AG09309 (cell line): ENCODE data around the gene STIM1.

Experiments used
- DNase-seq: peaks from one replicate; pipeline ENCODE4 v3.0.0-alpha.2; 2010; ENCODE audit warnings: low read depth
- H3K4me3 ChIP-seq: 2 replicates; pipeline ENCODE4 v1.5.1; 2011; ENCODE audit warnings: mild to moderate bottlenecking, low read depth, low read length, moderate library complexity; ENCODE audit not compliant: control insufficient read depth
- TF ChIP-seq, protein P1 (sequence below): IDR thresholded peaks from 2 replicates; pipeline ENCODE4 v1.5.1; 2011; ENCODE audit warnings: mild to moderate bottlenecking, low read depth, low read length, inconsistent platforms; ENCODE audit not compliant: insufficient read depth, control insufficient read depth; ENCODE audit errors: missing control alignments

Gene STIM1

DNA sequence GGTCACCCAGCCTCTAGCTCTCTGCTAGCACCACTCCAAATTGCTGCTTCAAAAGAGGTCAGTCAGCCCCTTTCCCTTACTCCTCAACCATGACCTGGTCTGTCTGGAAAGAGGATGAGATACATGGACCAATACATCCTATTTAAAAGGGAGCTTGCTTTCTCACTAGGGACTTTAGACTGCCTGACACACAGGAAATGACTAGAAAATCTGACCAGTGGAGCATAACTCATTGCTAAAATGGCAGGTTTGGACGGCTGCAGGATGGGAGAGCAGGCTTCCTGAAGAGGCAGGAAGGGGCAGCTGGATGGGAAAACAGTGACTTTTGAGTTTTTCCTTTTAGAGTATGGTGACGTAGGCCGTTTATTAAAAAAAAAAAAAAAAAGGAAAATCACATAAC, 25.3 kb downstream of the STIM1 start:
- no peak for DNase-seq
- no peak overlapping the region for H3K4me3 ChIP-seq
- TF ChIP-seq, protein P1, sequence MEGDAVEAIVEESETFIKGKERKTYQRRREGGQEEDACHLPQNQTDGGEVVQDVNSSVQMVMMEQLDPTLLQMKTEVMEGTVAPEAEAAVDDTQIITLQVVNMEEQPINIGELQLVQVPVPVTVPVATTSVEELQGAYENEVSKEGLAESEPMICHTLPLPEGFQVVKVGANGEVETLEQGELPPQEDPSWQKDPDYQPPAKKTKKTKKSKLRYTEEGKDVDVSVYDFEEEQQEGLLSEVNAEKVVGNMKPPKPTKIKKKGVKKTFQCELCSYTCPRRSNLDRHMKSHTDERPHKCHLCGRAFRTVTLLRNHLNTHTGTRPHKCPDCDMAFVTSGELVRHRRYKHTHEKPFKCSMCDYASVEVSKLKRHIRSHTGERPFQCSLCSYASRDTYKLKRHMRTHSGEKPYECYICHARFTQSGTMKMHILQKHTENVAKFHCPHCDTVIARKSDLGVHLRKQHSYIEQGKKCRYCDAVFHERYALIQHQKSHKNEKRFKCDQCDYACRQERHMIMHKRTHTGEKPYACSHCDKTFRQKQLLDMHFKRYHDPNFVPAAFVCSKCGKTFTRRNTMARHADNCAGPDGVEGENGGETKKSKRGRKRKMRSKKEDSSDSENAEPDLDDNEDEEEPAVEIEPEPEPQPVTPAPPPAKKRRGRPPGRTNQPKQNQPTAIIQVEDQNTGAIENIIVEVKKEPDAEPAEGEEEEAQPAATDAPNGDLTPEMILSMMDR, result no peak

DNA sequence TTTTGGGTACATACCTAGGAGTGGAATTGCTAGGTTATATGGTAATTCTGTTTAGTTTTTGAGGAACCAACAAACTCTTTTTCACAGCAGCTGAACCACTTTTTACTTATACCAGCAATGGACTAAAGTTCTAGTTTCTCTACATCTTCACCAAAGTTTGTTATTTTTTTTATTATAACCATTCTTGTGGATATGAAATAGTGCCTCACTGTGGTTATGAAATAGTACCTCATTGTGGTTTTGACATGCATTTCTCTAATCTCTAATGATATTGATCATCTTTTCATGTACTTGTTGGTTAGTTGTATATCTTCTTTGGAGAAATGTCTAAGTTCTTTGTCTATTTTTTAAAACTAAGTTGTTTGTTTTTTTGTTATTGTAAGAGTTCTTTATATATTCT, 27.2 kb downstream of the STIM1 start:
- TF ChIP-seq, protein P1, result no peak

DNA sequence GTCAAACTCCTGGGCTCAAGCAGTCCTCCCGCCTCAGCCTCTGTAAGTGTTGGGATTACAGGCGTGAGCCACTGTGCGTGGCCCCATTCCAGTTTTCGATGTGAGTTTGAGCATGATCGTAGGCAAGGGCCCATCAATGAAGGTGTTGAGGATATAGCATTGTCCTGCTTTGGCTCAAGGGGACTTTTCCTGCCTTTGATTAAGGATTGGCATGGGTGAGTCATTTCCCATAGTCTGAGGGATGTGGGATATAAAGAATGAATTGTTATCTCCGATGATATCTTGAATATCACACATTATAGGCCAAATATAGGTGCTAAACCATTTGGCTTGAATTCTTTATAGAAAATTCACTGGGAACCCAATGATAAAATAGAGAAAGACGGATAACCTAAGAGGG, 30.4 kb downstream of the STIM1 start:
- H3K4me3 ChIP-seq, result no peak overlapping the region
- TF ChIP-seq, protein P1, result no peak
- no peak for DNase-seq

More for the DNA sequence above, 27.2 kb downstream of the STIM1 start:
- no peak overlapping the region for H3K4me3 ChIP-seq
- no peak for DNase-seq

DNA sequence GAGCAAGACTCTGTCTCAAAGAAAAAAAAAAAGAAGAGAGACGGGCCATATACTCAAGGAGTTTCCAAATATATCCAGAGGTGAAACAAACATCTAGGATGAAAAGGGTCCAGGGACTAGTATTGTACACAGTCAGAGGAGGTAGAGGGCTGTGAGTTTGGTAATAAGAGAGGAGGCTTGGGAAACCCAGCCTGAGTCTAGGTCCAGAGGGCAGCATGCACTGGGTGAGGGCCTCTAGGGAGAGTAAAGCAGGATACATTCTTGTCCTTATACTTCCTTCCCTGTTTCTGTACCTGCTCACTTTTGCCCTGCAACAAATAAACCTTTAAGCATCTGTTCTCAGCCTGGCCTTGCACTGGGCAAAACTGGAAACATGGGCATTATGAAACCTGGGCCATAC, 31.5 kb downstream of the STIM1 start:
- no peak overlapping the region for H3K4me3 ChIP-seq
- DNase-seq, result no peak
- TF ChIP-seq, protein P1, result no peak

DNA sequence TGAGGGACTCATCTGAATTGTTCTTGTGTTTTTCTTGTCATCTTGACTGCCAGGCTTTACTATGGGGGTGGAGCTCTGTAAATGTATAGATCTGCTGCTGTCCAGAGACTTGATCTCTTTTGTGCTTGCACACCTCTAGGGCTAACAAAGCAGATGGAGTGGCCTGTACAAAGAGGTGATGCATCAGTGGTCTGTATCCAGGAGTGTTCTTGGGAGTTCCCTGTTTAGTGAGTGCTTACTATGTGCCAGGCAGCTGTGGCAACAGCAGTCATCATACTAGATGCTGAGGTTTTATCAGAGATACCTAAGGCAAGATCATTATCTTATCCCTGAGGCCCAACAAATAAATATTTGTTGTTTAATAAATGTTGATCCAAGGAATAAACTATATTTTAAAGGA, 33.4 kb downstream of the STIM1 start:
- TF ChIP-seq, protein P1, result no peak
- no peak for DNase-seq
- no peak overlapping the region for H3K4me3 ChIP-seq

DNA sequence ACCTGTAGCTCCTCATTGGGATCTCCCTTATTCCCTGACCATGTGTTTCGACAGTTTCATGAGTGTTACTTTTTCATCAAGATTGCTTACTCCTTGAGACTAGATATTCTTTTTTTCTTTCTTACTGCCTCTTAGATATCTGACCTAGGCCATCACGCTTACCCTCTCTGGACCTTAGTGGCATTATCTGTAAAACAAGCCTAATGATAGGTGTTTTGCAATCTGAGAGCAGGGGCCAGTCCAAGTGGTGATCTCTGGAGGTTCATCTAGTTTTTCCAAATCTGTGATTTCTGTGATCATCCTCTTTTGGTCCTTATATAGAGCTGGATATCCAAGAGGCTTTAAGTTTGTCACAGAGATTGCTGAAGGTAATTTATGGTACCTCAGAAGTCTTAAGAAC, 34.5 kb downstream of the STIM1 start:
- TF ChIP-seq, protein P1, result no peak
- DNase-seq, result no peak
- H3K4me3 ChIP-seq, result no peak overlapping the region

DNA sequence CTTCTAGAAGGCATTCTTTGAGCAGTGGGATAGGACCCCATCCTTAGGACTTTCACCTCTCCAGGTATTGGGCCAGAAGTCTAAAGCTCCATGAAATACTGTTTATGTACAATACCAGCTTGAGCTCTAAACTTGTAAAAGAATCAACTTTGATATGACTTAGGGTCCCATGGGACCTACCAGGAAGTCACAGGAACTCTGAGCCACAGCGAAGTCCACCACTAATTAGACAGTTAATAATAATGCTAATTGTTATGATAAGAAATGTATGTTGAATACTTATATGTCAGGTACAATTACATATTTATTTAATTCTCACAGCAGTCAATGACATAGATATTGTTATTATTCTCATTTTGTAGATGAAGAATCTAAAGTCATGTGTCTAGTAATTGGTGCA, 35.3 kb downstream of the STIM1 start:
- no peak overlapping the region for H3K4me3 ChIP-seq
- DNase-seq, result no peak
- TF ChIP-seq, protein P1, result no peak
